HCT116 (cell line): Measurements from ENCODE around the gene HACD3. TPM values are rescaled to one million over a fixed set of nuclear protein-coding genes. Genes with fewer than 3 reads are reported as not detected.

Experiments used
- ATAC-seq: fragments of 200-7000 bp; cut with Tn5 transposase; 2 replicates; pipeline ENCODE4 v1.9.1; 2020; ENCODE audit warnings: mild to moderate bottlenecking, moderate library complexity
- BruUV-seq: library from RNA; stranded (reverse); fragments of 400-500 nt; replicated peaks from 2 replicates; lab custom pipeline; 2021; lab: Mats Ljungman, UMichigan
- CTCF ChIA-PET: fragments of 300-600 bp; sonication (Branson Sonifier 250); formaldehyde crosslinking; loops from one replicate; lab custom pipeline; 2021; ENCODE audit warnings: antibody characterized with exemption; lab: Charles Lee
- POLR2A ChIA-PET: fragments of 300-600, 350-600 bp; sonication (Branson Sonifier 250); formaldehyde crosslinking; loops from one replicate; lab custom pipeline; 2021; ENCODE audit warnings: antibody characterized with exemption; lab: Charles Lee
- RAD21 ChIA-PET, 2 experiments: fragments of 300-600 bp; sonication (Branson Sonifier 250); formaldehyde crosslinking; loops; one replicate each; lab custom pipeline; 2023; ENCODE audit warnings: low total read pairs in 2 of 2; ENCODE audit not compliant: uncharacterized antibody in 2 of 2, unreplicated experiment in 2 of 2, low non-redundant PET in 1 of 2; lab: Charles Lee
- DNase-seq: peaks from one replicate; pipeline ENCODE4 v3.0.0-alpha.2; 2010; ENCODE audit warnings: low read depth, low spot score
- H2AFZ ChIP-seq: fragments of 200-600 bp; shearing (Covaris generic), sonication (generic); 2 replicates; pipeline ENCODE4 v1.6.1; 2017; ENCODE audit warnings: low read depth, mixed run types, mixed read lengths, antibody characterized with exemption, low read length; ENCODE audit not compliant: poor library complexity, severe bottlenecking
- H3K27ac ChIP-seq: 2 replicates; pipeline ENCODE4 v1.5.1; 2012; ENCODE audit warnings: low read depth, low read length
- H3K27me3 ChIP-seq: fragments of 200-600 bp; sonication (generic); 2 replicates; pipeline ENCODE4 v1.6.1; 2016; ENCODE audit warnings: mixed run types, low read length, mixed read lengths; ENCODE audit not compliant: insufficient read depth
- H3K36me3 ChIP-seq, 2 experiments: fragments of 200-500 bp in 1 of 2; fragments of 200-600 bp in 1 of 2; sonication (Bioruptor generic) in 1 of 2; sonication (generic) in 1 of 2; 2 replicates each; pipeline versions ENCODE4 v1.5.1 to v1.6.1; 2014 to 2016; ENCODE audit warnings: low read length in 2 of 2, inconsistent platforms in 1 of 2, mixed read lengths in 1 of 2, mixed run types in 1 of 2; ENCODE audit not compliant: insufficient read depth in 2 of 2, control insufficient read depth in 1 of 2
- H3K4me1 ChIP-seq, 2 experiments: fragments of 200-600 bp in 1 of 2; sonication (generic) in 1 of 2; 2 replicates each; pipeline versions ENCODE4 v1.5.1 to v1.6.1; 2012 to 2017; ENCODE audit warnings: low read length in 2 of 2, inconsistent platforms in 1 of 2, mild to moderate bottlenecking in 1 of 2, mixed read lengths in 1 of 2, mixed run types in 1 of 2, moderate library complexity in 1 of 2; ENCODE audit not compliant: insufficient read depth in 2 of 2, control insufficient read depth in 1 of 2
- H3K4me2 ChIP-seq: fragments of 200-600 bp; sonication (generic); 2 replicates; pipeline ENCODE4 v1.6.1; 2017; ENCODE audit warnings: mixed run types, low read length, mixed read lengths
- H3K4me3 ChIP-seq, 2 experiments: fragments of 200-600 bp in 1 of 2; sonication (generic) in 1 of 2; replicated peaks in 1 of 2; 2 replicates each; pipeline ENCODE4 v1.5.1; 2011 to 2016; ENCODE audit warnings: low read length in 2 of 2, control low read depth in 1 of 2, low read depth in 1 of 2, mild to moderate bottlenecking in 1 of 2, mixed read lengths in 1 of 2, mixed run types in 1 of 2
- H3K79me2 ChIP-seq: fragments of 200-600 bp; sonication (generic); 2 replicates; pipeline ENCODE4 v1.6.1; 2017; ENCODE audit warnings: mild to moderate bottlenecking, mixed run types, low read length, moderate library complexity, mixed read lengths; ENCODE audit not compliant: insufficient read depth
- H3K9ac ChIP-seq: fragments of 200-600 bp; sonication (generic); 2 replicates; pipeline ENCODE4 v1.6.1; 2016; ENCODE audit warnings: low read length, mixed read lengths
- H3K9me2 ChIP-seq: fragments of 200-600 bp; sonication (generic), shearing (Covaris generic); 2 replicates; pipeline ENCODE4 v1.6.1; 2017; ENCODE audit warnings: mixed run types, mild to moderate bottlenecking, moderate library complexity; ENCODE audit not compliant: insufficient read depth
- H3K9me3 ChIP-seq, 2 experiments: fragments of 200-500 bp in 1 of 2; fragments of 200-600 bp in 1 of 2; sonication (Bioruptor generic) in 1 of 2; sonication (generic) in 1 of 2; 2 replicates each; pipeline ENCODE4 v1.6.1; 2014 to 2017; ENCODE audit warnings: low read length in 2 of 2, mixed read lengths in 2 of 2, inconsistent platforms in 1 of 2, low read depth in 1 of 2, mild to moderate bottlenecking in 1 of 2, mixed run types in 1 of 2, moderate library complexity in 1 of 2; ENCODE audit not compliant: control insufficient read depth in 1 of 2, insufficient read depth in 1 of 2
- H4K20me1 ChIP-seq: fragments of 200-600 bp; sonication (generic), shearing (Covaris generic); 2 replicates; pipeline ENCODE4 v1.6.1; 2017; ENCODE audit warnings: mixed run types, mild to moderate bottlenecking, moderate library complexity; ENCODE audit not compliant: insufficient read depth
- CBX3 ChIP-seq: IDR thresholded peaks from 2 replicates; pipeline ENCODE4 v1.6.1; 2012; ENCODE audit warnings: low read depth
- CTCF ChIP-seq, 3 experiments: fragments of 200-600 bp in 1 of 3; sonication (generic) in 1 of 3; IDR thresholded peaks in 2 of 3; conservative IDR thresholded peaks in 1 of 3; 2 replicates each; pipeline ENCODE4 v1.5.1; 2012 to 2017; ENCODE audit warnings: low read depth in 2 of 3, low read length in 2 of 3, antibody characterized with exemption in 1 of 3, borderline replicate concordance in 1 of 3, control low read depth in 1 of 3, mild to moderate bottlenecking in 1 of 3, mixed read lengths in 1 of 3, mixed run types in 1 of 3, moderate library complexity in 1 of 3; ENCODE audit not compliant: insufficient read depth in 1 of 3
- EGR1 ChIP-seq: IDR thresholded peaks from 2 replicates; pipeline ENCODE4 v1.6.1; 2012; ENCODE audit warnings: low read depth
- ELF1 ChIP-seq: IDR thresholded peaks from 2 replicates; pipeline ENCODE4 v1.6.1; 2012; ENCODE audit warnings: low read depth, borderline replicate concordance
- EZH2 ChIP-seq: fragments of 200-600 bp; sonication (generic); IDR thresholded peaks from 2 replicates; pipeline ENCODE4 v1.6.1; 2017; ENCODE audit warnings: antibody characterized with exemption, mixed run types
- EZH2phosphoT487 ChIP-seq: fragments of 200-600 bp; IDR thresholded peaks from 2 replicates; pipeline ENCODE4 v1.6.1; 2018; ENCODE audit warnings: antibody characterized with exemption, borderline replicate concordance
- FOSL1 ChIP-seq: IDR thresholded peaks from 2 replicates; pipeline ENCODE4 v1.6.1; 2012; ENCODE audit warnings: low read depth
- MAX ChIP-seq: IDR thresholded peaks from 2 replicates; pipeline ENCODE4 v1.6.1; 2012
- POLR2AphosphoS5 ChIP-seq: IDR thresholded peaks from 2 replicates; pipeline ENCODE4 v1.6.1; 2011; ENCODE audit warnings: mild to moderate bottlenecking, low read depth, low read length, moderate library complexity
- RAD21 ChIP-seq: IDR thresholded peaks from 2 replicates; pipeline ENCODE4 v1.6.1; 2012; ENCODE audit warnings: low read depth, mild to moderate bottlenecking
- SP1 ChIP-seq: IDR thresholded peaks from 2 replicates; pipeline ENCODE4 v1.6.1; 2012; ENCODE audit warnings: low read depth
- SRF ChIP-seq: IDR thresholded peaks from 2 replicates; pipeline ENCODE4 v1.6.1; 2012; ENCODE audit warnings: low read depth
- TCF7L2 ChIP-seq: IDR thresholded peaks from 2 replicates; pipeline ENCODE4 v1.7.0; 2011; ENCODE audit warnings: borderline replicate concordance, inconsistent platforms; ENCODE audit not compliant: insufficient read depth, insufficient read length; ENCODE audit errors: extremely low read depth
- YY1 ChIP-seq: IDR thresholded peaks from 2 replicates; pipeline ENCODE4 v1.6.1; 2011; ENCODE audit warnings: low read length, low read depth, moderate library complexity, mild to moderate bottlenecking; ENCODE audit not compliant: insufficient replicate concordance; ENCODE audit errors: extremely low read depth
- ZBTB33 ChIP-seq: IDR thresholded peaks from 2 replicates; pipeline ENCODE4 v1.6.1; 2011; ENCODE audit warnings: mild to moderate bottlenecking, low read length, moderate library complexity; ENCODE audit not compliant: insufficient replicate concordance; ENCODE audit errors: extremely low read depth
- ZFX ChIP-seq: fragments of 450-650 bp; IDR thresholded peaks from 2 replicates; pipeline ENCODE4 v1.6.1; 2017
- ZNF274 ChIP-seq: fragments of 200-500 bp; sonication (Bioruptor generic); IDR thresholded peaks from 2 replicates; pipeline ENCODE4 v1.6.1; 2014; ENCODE audit warnings: mild to moderate bottlenecking, low read depth, low read length, inconsistent platforms
- intact Hi-C: fragments of 100-400 bp; cut with micrococcal nuclease; formaldehyde crosslinking; loops from 2 replicates; pipeline ENCODE4 v1.10.0; 2022
- total RNA-seq: library from RNA; stranded (reverse); gene quantifications from one replicate; pipeline ENCODE4 v1.2.1, GENCODE V29; 2021; ENCODE audit not compliant: unreplicated experiment

The HACD3 gene
- total RNA-seq, 1 experiment from 2014 or later, result 57.5 TPM

GRCh38 chr15:65610871-65611718, 80.8 kb downstream of the HACD3 start, which contains the start of gene INTS14:
INTS14 (minus strand) TSS chr15:65611131; CDS start chr15:65607380, 3,751 bp downstream.
- intact Hi-C loops, result loop anchor here (5.0 kb wide), 1 partner anchor 291 kb away; no protein-coding TSS in a partner anchor
- TF ChIP-seq ZNF274, result no peak
- peak; percentile 97 for TF ChIP-seq ZFX
- TF ChIP-seq FOSL1, result peak; percentile 3; the same call in 1 of the 2 replicates
- TF ChIP-seq CTCF (IDR thresholded peaks at IDR 0.05 in 2 of 3, conservative IDR thresholded peaks at IDR 0.05 in 1 of 3; ENCODE audit: borderline replicate concordance in 1 of 3, insufficient read depth in 1 of 3, low read depth in 2 of 3, low read length in 2 of 3), result peak; percentile 21 to 58 (median 42); a peak in 5 of 6 replicates
- TF ChIP-seq EZH2phosphoT487, result no peak
- TF ChIP-seq SRF, result peak; percentile 85
- peak; percentile 98 for TF ChIP-seq CBX3
- TF ChIP-seq EGR1, result no peak
- peak; percentile 54 for TF ChIP-seq TCF7L2
- peak; percentile 68 for TF ChIP-seq RAD21
- peak; percentile 88 for TF ChIP-seq YY1
- peak; percentile 87 for TF ChIP-seq SP1
- TF ChIP-seq MAX, result peak; percentile 91
- TF ChIP-seq POLR2AphosphoS5, result peak; percentile 97
- TF ChIP-seq ZBTB33, result no peak
- peak; percentile 51; the same call in 1 of the 2 replicates for TF ChIP-seq ELF1
- TF ChIP-seq EZH2, result no peak

More at GRCh38 chr15:65610871-65611718, 80.8 kb downstream of the HACD3 start, which contains the start of gene INTS14:
- H3K9me3 ChIP-seq, result no peaks in the 10 kb centered on the region
- H3K4me3 ChIP-seq, result peak within 1 kb of the TSS; percentile 72 to 91
- peak within 1 kb of the TSS; percentile 82 for H3K27ac ChIP-seq
- POLR2A ChIA-PET, result interaction anchor here (0.9 to 1.6 kb wide), 7 partner anchors 10 to 259 kb away, joined by 3 to 7 read pairs (median 3); partner anchors contain the start of genes DENND4A and SLC24A1
- BruUV-seq, result no TSS peak
- peak within 1 kb of the TSS; percentile 96 for H3K9ac ChIP-seq
- ATAC-seq (peak; percentile 99), DNase-seq (peak; percentile 91)
- no peaks in the 10 kb centered on the region for H3K9me2 ChIP-seq
- H2AFZ ChIP-seq, result peak within 1 kb of the TSS; percentile 80
- peaks cover 47% of the 10 kb centered on the region for H3K79me2 ChIP-seq
- RAD21 ChIA-PET, result interaction anchor here (0.5 to 0.8 kb wide), 2 partner anchors 221 to 283 kb away, joined by 3 read pairs; no protein-coding TSS in a partner anchor
- no peaks in the 10 kb centered on the region for H4K20me1 ChIP-seq
- peaks cover 15 to 19% of the 10 kb centered on the region in 2 experiments for H3K4me1 ChIP-seq
- no peaks in the 10 kb centered on the region for H3K27me3 ChIP-seq
- H3K36me3 ChIP-seq, result no peaks in the 10 kb centered on the region; a peak in 1 of 4 replicates
- H3K4me2 ChIP-seq, result peak within 1 kb of the TSS; percentile 76
- CTCF ChIA-PET, result interaction anchor here (1.0 to 1.3 kb wide), 2 partner anchors 9 to 221 kb away, joined by 3 read pairs; no protein-coding TSS in a partner anchor
